Progenitor cell of endocrine pancreas (in vitro differentiated cells): ENCODE results near the gene RABEP1. TPM values are rescaled to one million over a fixed set of nuclear protein-coding genes. Genes with fewer than 3 reads are reported as not detected.
A peak's percentile ranks its signal among the peaks of the same experiment; 100 is the strongest.

Source experiments
- DNase-seq: peaks from one replicate; pipeline ENCODE4 v3.0.0; 2021; ENCODE audit warnings: low spot score; ENCODE audit not compliant: unreplicated experiment
- H3K27ac Mint-ChIP-seq: 2 replicates; pipeline ENCODE4 v1.8.0; 2021; ENCODE audit warnings: mild to moderate bottlenecking, moderate library complexity, mixed read lengths
- H3K27me3 Mint-ChIP-seq: 2 replicates; pipeline ENCODE4 v1.8.0; 2021; ENCODE audit warnings: mixed read lengths
- H3K36me3 Mint-ChIP-seq: 2 replicates; pipeline ENCODE4 v1.8.0; 2022; ENCODE audit warnings: mixed read lengths; ENCODE audit not compliant: insufficient read depth
- H3K4me1 Mint-ChIP-seq: 2 replicates; pipeline ENCODE4 v1.8.0; 2021; ENCODE audit warnings: low read depth, mixed read lengths
- H3K4me3 Mint-ChIP-seq: 2 replicates; pipeline ENCODE4 v1.8.0; 2021; ENCODE audit warnings: low read depth, mild to moderate bottlenecking, moderate library complexity, mixed read lengths
- H3K9me3 Mint-ChIP-seq: 2 replicates; pipeline ENCODE4 v1.8.0; 2021; ENCODE audit warnings: low read depth, mixed read lengths
- CTCF ChIP-seq: fragments of 200-600 bp; sonication (generic); IDR thresholded peaks from one replicate; pipeline ENCODE4 v1.5.0; 2021; ENCODE audit warnings: antibody characterized with exemption, mild to moderate bottlenecking; ENCODE audit not compliant: unreplicated experiment
- total RNA-seq: library from RNA; stranded (reverse); gene quantifications from 2 replicates; pipeline ENCODE4 v1.2.1, GENCODE V29; 2021

Gene RABEP1
- total RNA-seq, 1 donor from 2014 or later, result 50.1 TPM

- H3K4me3 Mint-ChIP-seq, result no peak overlapping the region
- H3K9me3 Mint-ChIP-seq, result no peaks in the 10 kb centered on the region
- H3K27ac Mint-ChIP-seq, result no peak overlapping the region
- no peaks in the 10 kb centered on the region for H3K27me3 Mint-ChIP-seq
- DNase-seq, result no peak
- peaks cover 21% of the 10 kb centered on the region for H3K36me3 Mint-ChIP-seq
- H3K4me1 Mint-ChIP-seq, result peaks cover 5% of the 10 kb centered on the region
- TF ChIP-seq CTCF, result no peak
These were observed 131.6 kb downstream of the RABEP1 start for GRCh38 chr17:5413682-5414081.

- H3K4me3 Mint-ChIP-seq, result peak overlapping the region; percentile 38
- H3K36me3 Mint-ChIP-seq, result peaks cover 13% of the 10 kb centered on the region
These were observed 134.8 kb downstream of the RABEP1 start for GRCh38 chr17:5416901-5417300.

GRCh38 chr17:5418858-5419355, 136.8 kb downstream of the RABEP1 start:
- peaks cover 11% of the 10 kb centered on the region for H3K36me3 Mint-ChIP-seq
- peak overlapping the region; percentile 99 for H3K4me3 Mint-ChIP-seq
- no peak for DNase-seq
- H3K27me3 Mint-ChIP-seq, result no peaks in the 10 kb centered on the region
- H3K4me1 Mint-ChIP-seq, result peaks cover 23% of the 10 kb centered on the region
- H3K27ac Mint-ChIP-seq, result peak overlapping the region; percentile 99
- TF ChIP-seq CTCF, result no peak
- no peaks in the 10 kb centered on the region for H3K9me3 Mint-ChIP-seq

More at GRCh38 chr17:5416901-5417300, 134.8 kb downstream of the RABEP1 start:
- DNase-seq, result no peak
- Mint-ChIP-seq H3K27ac (no peak overlapping the region), H3K27me3 (no peaks in the 10 kb centered on the region), H3K4me1 (peaks cover 21% of the 10 kb centered on the region), H3K9me3 (no peaks in the 10 kb centered on the region)
- TF ChIP-seq CTCF, result no peak

- Mint-ChIP-seq H3K9me3 (no peaks in the 10 kb centered on the region), H3K4me3 (peak within 1 kb of the TSS; percentile 99), H3K36me3 (peaks cover 11% of the 10 kb centered on the region), H3K4me1 (peaks cover 23% of the 10 kb centered on the region), H3K27me3 (no peaks in the 10 kb centered on the region), H3K27ac (peak within 1 kb of the TSS; percentile 99)
- TF ChIP-seq CTCF, result no peak
- peak; percentile 96 for DNase-seq
These were observed 137.4 kb downstream of the RABEP1 start, which contains the start of gene NUP88 for GRCh38 chr17:5419356-5419958. Gene NUP88, minus strand, starts transcription at chr17:5419662. Its CDS starts 12 bp downstream, at chr17:5419650.

DNA sequence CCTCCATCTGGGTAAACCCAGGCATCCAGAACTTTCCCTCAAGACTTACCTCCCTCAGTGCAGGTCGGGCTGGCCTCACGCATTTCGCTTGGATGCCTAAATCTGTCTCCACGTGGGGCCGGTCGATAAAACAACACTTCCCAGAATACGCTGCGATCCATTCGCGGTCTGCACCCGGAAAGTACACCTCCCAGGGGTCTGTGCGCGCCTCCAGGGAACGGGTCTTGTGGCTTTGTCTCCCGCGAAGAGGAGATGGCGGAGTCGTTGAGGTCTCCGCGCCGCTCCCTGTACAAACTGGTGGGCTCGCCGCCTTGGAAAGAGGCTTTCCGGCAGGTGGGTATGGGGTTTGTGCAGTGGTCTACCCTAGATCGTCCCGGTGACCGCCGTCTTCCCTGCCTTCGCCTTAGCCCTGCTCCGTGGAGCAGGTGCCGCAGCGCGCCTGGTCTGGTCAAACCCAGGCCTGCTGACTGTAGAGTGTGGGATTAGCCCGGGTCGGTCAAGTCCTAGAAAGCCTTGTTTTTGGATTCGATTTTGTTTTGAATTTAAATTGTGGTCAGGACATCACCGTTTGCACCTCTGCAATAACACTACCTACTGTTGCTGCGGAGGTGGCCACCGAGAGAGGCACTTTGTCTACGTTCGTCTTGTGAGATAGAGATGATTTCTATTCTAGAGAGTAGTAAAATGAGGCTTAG, 138.0 kb downstream of the RABEP1 start, which contains the start of gene RPAIN:
Gene RPAIN, plus strand, starts transcription at position 224 of the 695 bp plus-strand sequence. Its CDS starts 29 bp downstream, at position 253.
- H3K9me3 Mint-ChIP-seq, result no peaks in the 10 kb centered on the region

More for the DNA sequence above, 138.0 kb downstream of the RABEP1 start, which contains the start of gene RPAIN:
- Mint-ChIP-seq H3K27me3 (no peaks in the 10 kb centered on the region), H3K4me3 (peak within 1 kb of the TSS; percentile 99), H3K36me3 (peaks cover 13% of the 10 kb centered on the region), H3K4me1 (peaks cover 23% of the 10 kb centered on the region), H3K27ac (peak within 1 kb of the TSS; percentile 99)
- peak; percentile 74 for DNase-seq
- TF ChIP-seq CTCF, result no peak
